NCI-H2081 treated with DMSO at 0.1 percent for 48 hours (cell line): Measurements from ENCODE around the gene SCYGR3.
"Not testable (repeated sequence)": the region's sequence is repeated elsewhere in the genome, so short reads cannot be mapped to it uniquely, and the experiment has no call there.

Source experiments
- DNase-seq: peaks from one replicate; lab custom pipeline; 2025; lab: John Stamatoyannopoulos, UW

Gene SCYGR3

DNA sequence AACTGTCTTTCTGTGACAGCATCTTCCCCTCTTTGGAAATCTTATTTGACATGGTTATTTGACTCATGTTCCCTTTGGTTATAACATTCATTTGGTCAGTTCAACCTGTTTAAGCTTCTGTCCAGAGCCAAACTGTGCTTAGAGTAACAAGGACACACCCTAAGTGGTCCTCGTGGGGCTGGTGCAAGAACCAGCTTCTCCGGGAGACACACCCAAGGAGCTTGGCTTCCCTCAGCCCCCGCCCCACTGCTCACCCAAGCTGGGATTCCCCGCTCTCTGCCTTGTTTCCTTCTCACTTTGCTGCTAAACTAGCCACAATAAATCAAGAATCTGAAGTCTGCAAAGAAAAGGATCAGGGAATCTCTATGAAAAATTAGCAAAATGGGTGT, 1.4 kb downstream of the SCYGR3 start:
- no peak for DNase-seq

DNA sequence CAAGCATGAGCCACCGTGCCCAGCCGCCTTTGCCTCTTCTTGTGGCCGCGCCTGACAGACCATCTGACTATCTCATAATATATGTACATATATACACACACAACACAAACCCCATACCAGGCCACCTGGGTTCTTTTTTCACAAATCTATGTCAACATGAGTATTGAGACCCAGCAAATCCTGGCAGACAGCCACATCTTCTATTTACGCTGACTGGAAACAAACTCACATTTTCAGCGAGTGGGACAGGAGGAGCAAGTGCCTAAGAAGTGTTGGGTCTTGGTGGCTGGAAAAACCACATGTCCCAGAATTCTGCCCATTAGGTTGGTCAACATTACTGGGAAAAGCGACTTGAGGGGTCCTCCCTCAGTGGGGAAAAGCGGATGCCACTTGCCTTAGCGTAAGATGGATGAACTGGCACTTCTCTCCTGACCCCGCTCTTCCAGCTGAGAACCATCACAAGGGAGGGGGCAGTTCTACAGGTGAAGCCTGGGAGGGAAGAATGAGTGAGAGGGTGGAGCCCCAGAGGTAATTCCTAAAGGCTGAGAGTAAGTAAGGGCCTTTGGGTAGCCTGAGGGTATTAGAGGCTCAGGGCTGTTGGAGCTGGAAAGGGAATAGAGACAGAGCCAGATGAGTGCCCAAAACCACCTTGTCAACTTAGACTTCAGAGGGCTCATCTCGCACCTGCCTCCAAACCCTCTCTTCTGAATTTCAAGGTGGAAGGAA, 1.9 kb downstream of the SCYGR3 start:
- peak; percentile 75 for DNase-seq

DNA sequence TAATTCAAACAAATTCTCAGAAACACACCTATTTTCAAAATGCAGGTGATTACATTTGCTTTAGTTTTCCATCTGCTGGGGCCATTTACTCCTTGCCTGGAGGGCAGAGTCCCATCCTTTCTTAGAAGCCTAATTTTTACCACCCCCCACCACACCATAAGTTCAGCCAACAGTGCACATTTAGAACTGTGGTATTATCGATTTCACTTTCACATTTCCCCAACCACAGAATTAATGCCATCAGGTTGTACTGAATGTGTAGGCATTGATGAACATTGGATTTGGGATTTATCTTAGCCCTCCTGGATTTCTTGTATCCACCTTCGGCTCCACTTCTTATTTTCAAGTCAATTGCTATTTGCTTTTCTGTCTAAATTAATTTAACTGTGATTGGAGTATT, 4.5 kb downstream of the SCYGR3 start:
- DNase-seq: peak; percentile 7

DNA sequence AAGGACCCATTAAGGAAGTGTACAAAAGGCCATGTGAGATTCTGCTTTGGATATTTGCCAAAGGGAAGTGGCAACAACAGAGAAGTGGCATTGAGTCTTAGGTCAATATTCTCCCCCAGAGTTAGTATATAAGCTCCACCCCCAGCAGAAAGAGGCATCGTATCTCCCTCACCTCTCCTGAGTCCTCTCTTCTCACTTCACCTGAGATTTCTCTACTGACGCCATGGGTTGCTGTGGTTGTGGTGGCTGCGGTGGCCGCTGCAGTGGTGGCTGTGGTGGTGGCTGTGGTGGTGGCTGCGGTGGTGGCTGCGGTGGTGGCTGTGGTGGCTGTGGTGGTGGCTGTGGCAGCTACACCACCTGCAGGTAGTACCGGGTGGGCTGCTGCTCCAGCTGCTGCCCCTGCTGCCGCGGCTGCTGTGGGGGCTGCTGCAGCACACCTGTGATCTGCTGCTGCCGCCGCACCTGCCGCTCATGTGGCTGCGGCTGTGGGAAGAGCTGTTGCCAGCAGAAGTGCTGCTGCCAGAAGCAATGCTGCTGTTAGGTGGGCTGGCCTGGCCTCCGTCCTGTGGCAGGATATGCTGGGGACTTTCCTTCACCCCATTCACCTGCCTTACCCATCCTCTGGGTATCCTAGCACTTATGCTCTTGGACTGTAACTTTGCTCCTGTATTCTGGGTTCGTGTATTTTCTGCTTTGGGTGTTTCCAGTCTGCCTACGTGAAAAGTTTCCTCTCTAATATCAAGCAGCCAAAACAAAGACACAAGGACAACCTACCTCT, 5.9 kb downstream of the SCYGR3 start:
- DNase-seq: no peak

DNA sequence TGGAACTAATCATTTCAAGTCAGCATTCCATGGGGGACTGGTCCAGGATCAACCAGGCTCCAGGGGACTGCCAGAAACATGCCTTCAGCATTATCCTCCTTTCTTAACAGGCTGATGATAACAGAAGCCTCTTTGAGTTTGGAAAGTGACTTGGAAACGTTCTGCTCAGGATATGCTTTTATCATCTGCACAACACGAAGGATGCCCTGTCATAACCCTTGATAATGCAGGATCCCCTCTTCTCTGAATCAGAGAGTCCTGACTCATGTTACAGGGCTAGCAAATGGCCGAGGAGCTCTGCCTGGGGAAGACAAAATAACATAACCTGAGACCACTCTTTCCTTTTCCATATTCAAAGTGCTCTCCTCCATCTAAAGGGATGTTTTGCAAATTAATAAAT, 6.7 kb downstream of the SCYGR3 start:
- DNase-seq: no peak

DNA sequence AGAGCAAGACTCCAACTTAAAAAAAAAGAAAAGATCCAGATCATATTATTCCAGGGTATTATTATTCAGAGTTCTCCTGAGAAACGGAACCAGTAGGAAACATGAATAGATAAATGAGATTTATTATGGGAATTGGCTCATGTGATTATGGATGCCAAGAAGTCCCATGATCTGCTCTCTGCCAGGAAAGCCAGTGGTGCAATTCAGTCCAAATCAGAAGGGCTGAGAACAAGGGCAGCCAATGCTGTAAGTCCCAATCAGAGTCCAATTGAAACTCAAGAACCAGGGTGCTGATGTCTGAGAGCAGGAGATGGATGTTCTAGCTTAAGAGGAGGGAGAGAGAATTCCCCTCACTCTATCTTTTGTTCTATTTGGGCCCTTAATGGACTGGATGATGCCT, 8.2 kb downstream of the SCYGR3 start:
- DNase-seq: no peak

DNA sequence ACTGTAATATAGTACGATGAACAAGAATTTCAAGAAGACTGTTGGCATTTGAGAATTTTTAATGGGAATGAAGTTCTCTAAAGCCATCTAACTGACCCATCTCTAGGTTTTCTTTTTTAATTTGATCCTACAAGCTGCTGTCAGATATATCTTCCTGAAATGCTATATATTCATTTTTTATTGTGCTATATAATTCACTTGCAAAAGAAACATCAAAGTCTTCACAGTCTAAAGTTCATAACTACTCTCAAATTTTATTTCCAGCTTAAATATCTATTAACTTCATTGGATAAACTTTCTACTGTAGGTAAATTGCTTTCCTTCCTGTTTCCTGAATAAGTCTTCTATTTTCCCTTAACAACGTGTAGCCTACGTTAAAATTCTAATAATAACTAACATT, 12.3 kb downstream of the SCYGR3 start:
- no peak for DNase-seq

DNA sequence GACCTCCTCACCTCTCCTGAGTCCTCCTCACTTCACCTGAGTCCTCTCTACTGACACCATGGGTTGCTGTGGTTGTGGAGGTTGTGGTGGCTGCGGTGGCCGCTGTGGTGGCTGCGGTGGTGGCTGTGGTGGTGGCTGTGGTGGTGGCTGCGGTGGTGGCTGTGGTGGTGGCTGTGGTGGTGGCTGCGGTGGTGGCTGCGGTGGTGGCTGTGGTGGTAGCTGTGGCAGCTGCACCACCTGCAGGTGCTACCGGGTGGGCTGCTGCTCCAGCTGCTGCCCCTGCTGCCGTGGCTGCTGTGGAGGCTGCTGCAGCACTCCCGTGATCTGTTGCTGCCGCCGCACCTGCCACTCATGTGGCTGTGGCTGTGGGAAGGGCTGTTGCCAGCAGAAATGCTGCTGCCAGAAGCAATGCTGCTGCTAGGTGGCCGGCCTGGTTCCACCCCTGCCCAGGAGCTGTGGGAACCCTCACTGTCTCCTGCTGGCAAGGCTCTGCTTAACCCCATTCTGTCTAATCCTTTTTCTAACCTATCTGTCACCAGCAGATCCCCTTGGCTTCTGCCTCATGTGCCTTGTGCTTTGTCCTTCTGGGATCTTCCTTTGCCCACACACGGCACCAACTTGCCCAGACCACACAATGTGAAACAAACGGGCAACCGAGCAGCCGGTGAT, 15.7 kb downstream of the SCYGR3 start, which contains the start of gene SCYGR2:
SCYGR2 (plus strand) TSS at position 59 of the 669 bp plus-strand sequence; CDS start at position 59, 0 bp downstream.
- DNase-seq: not testable (repeated sequence)

DNA sequence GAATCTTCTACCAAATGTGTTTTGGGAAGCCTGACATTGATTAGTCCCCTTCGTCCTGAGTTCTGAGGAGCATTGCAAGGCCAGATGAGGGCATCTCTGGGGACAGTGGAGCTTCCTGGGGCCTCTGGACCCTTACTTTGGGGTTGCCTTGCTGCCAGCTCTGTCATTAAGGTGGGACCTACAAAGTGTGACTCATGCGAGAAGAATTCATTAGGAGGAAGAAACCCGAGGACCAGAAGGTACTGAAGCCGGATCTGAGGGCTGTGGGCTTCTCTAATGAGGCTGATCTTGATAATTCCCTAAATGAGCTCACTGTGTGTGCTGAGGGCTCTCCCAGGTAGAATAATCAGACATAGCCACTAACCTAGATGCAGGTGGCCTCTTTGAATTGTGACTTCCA, 16.6 kb downstream of the SCYGR3 start:
- no peak for DNase-seq

DNA sequence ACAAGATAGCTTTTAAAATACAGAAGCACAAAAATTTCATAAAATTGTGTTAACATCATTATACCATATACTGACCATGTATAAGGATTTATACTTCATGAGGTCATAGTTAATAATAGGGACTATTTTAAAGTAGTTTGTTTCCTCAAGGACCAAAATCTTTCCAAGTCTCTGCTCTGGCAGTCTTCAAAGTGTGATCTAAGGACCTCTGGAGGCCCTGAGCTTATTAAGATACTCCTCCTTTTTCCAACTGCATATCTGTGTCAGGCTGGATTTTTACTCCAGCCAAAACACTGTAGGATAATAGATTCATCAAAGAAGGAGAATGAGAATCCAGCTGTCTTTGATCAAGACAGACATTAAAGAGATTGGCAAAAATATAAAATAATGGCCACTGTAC, 17.6 kb downstream of the SCYGR3 start:
- DNase-seq: no peak

DNA sequence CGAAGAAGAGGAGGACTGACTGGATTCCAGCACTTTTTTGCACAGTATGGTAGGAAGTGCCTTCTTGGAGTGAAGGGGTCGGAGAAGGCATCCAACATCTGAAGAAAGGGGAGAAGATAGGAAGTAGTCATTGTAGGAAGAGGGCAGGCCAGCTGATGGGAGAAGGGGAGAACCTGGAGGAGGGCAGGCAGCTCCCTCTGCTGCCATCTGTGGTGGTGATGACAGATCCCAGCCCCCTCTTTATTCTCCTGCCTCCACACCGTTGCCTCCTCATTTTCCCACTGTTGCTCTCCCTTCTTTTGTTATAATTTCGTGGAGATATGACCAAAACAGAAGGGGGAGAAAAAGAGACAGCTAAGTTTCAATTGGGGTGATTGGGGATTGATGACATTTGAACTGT, 18.8 kb downstream of the SCYGR3 start:
- no peak for DNase-seq

DNA sequence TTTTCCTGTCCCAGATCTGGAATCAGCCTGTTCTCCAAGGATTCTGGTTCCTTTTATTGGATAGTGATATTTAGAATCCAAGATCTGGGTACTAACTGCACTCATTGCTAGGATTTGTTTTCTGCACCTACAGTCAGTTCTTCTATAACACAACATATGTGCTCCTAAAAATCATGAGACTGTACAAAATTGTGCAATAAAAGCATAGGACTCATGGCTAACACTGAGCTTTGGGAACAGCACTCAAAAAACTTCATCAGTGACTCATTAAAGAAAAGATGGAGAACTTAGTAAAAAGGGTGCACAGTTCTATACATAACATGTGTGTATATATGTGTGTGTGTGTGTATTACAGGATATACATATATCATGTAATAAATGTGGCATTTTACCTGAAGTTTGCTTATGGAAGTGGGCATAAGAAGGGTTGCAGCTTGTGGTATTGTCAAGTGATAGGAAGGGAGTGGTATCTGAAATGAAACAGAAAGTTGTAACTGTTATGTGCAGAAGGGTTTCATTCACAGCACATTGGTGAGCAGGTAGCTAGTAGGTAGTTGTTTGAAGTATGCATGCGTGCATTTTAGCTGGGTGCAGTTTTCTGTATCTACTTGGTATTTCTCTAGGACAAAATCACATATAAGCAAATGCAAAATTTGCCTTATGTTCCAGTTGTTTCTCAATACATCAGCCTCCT, 21.8 kb downstream of the SCYGR3 start:
- no peak for DNase-seq

DNA sequence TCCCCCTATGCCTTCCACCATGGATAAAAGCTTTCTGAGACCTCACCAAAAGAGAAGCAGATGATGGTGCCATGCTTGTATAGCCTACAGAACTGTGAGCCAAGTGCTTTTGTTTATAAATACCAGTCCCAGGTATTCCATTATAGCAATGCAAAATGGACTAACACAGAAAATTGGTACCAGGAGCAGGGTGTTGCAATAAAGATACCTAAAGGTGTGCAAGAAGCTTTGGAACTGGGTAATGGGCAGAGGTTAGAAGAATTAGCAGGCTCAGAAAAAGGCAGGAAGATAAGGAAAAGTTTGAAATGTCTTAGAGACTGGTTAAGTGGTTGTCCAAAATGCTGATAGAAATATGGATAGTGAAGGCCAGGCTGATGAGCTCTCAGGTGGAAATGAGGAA, 32.3 kb downstream of the SCYGR3 start:
- DNase-seq: no peak

DNA sequence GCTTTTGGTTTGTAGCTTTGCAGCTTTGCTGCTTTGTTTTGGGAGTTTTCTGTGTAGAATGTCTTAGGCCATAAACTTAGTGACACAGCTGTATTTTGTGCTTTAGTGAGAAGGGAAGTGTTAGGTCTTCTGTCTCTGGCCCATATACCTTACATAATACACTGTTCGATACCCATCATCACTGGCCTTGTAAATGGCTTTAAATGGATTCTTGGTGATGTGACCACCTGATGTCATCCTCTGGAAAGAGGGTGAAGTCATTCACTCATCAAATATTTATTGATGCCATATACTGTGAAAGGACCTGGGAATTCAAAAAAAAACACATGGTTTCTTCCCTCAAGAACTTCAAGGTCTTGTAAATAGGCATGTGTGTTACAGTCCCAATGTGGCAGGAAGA, 34.8 kb downstream of the SCYGR3 start:
- DNase-seq: no peak

DNA sequence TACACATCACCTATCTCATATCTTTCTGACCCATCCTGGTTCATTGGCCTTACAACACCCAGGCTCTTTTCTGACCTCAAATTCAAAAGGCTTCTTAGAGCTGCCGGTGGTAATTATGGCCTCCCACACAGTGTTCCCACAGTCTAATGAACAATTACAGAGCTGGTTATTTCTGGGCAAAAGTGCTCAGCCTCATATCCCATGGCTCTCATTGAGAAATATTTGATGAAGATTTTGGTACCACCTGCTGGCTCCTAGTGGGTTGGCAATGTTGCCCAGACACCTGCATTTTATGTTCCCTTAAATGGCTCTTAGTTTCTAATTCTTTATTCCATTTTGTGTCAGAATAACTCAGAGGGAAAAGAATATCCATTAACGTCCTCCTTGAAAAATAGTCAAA, 36.0 kb downstream of the SCYGR3 start:
- no peak for DNase-seq

DNA sequence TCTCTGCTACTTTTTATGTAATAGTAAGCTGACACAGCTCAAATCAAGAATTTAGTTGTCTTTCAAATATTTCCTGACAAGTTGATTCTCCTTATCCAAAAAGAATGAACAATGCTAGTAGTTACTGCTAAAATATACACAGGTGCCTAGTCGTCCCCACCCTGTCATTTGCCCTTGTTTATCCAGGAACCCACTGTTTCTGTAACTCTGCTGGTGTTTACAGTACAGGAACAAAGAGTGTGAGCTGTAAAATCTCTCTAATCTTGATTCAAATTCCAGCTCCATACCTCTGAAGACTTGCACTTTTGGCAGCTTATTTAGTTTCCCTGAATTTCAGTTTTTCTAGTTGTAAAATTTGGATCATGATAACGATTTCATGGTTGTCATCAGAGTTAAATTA, 37.1 kb downstream of the SCYGR3 start:
- DNase-seq: no peak

DNA sequence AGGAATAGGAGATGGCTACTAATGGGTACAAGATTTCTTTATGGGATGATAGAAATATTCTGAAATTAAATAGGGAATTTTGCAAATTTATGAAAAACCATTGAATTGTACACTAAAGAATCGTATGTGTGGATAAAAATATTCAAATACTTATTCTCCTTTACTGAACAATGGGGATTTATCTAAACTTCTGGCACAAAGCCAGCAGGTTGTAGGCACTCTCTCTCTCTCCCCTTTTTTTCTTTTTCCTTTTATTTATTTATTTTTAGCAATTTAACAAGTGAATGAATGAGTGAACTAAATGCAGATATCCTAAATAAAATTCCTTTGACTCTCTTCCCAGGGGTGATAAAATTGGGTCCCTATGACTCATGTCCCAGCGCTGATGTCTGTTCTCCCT, 37.8 kb downstream of the SCYGR3 start:
- no peak for DNase-seq

DNA sequence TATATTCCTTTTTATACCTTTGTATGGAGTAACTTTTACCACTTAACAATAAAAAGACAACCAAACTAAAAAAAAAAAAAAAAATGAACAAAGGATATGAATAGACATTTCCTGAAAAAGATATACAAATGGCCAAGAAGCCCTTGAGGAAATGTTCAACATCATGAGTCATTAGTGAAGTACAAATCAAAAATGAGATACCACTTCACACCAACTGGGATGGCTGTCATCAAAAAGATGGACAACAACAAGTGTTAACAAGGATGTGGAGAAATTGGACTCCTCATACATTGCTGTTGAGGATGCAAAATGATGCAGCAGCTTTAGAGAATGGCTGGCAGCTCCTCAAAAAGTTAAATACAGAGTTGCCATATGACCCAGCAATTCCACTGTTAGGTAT, 38.5 kb downstream of the SCYGR3 start:
- no peak for DNase-seq

DNA sequence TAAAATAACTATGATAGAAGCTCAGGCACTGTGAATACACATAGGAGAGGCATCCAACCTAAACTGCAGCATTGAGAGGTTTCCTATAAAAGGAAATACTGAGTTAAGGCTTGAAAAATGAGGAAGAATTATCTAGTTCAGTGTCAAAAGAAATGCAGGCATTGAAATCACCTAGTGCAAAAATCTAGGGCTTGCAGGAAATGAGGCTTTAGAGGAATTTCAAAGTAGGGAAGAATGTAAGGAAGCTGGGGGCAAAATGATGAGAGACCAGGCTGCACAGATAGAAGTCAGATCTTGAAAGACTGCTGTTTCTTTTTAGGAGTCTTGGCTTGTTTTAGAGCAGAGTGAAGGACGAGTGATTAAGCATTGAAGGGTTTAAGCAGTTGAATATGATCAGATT, 44.0 kb downstream of the SCYGR3 start:
- DNase-seq: no peak

DNA sequence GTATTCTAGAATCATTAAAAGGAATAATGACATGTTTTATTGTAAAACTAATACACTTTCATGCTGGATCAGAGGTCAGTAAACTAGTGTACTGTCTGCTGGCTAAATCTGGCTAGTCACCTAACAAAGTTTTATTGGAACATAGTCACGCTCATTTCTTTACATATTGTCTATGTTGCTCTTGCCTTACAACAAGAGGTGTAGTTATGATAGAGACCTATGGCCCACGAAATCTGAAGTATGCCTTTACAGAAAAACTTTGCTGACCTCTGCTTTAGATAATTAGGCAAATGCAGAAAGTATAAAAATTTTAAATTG, 45.8 kb downstream of the SCYGR3 start:
- no peak for DNase-seq

DNA sequence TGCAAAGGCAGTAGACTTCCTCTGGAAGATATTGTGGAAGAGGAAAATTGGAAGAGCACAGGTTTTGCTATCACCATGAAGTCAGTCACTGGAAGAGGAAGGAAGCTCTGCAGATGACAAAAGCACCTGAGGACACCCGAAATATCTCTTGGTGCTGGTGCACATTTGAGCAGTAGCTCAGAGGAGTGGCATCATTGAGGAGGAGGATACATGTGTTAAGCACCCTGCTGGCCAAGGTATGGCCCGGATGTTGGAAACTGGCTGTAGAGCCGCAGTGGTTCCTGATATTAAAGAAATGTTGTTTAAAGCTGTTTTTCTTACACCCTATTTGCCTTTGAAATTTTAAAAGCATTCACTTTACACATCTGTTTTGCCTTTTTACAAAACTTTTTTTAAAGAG, 48.6 kb downstream of the SCYGR3 start:
- no peak for DNase-seq

DNA sequence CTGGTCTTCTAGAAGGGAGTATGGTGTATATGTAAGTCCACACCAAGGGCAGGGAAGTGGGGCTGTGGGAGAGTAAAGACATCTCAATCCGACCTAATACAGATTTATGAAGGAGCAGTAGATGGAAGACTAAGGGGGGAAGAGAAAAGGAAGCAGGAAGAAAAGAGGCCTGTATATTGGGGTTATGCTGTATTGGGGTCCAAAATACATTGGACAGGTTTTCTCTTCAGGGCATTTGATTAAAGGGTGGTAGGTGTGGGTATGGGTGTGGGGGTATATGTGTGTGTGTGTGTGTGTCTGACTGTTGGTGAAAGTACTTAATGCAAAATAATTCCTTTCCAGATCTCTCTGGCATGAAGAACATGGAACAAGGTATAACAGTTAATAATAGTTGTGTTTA, 49.6 kb downstream of the SCYGR3 start:
- DNase-seq: no peak
